ENCODE measurements around the gene DGKG. TPM values are rescaled to one million over a fixed set of nuclear protein-coding genes. Genes with fewer than 3 reads are reported as not detected.

The DGKG gene
- polyA plus RNA-seq, 1 of the 3 experiments (the other 2 are of a cell fraction) = 0.12 TPM

GRCh38 chr3:186287711-186288110 lies 74.3 kb downstream of the DGKG start:
- Histone ChIP-seq H3K27me3 (ENCODE audit: insufficient read depth) (no peaks in the 10 kb centered on the region), H4K20me1 (ENCODE audit: insufficient read depth) (no peaks in the 10 kb centered on the region), H3K4me3 (ENCODE audit: low read depth in 2 of 2, low read length in 1 of 2) (no peak overlapping the region), H3F3A (replicated peaks; ENCODE audit: insufficient read depth) (peaks cover 19% of the 10 kb centered on the region), H3K4me2 (peak overlapping the region; percentile 48), H3K9ac (peak overlapping the region; percentile 23; the same call in 1 of the 2 replicates), H3K27ac (ENCODE audit: low read depth in 2 of 2, low read length in 1 of 2) (peak overlapping the region in 1 of 2 experiments; percentile 56; a peak in 2 of 4 replicates), H2AFZ (ENCODE audit: low read depth) (no peak overlapping the region), H3K36me3 (replicated peaks in 1 of 2; ENCODE audit: control insufficient read depth in 1 of 2, insufficient read depth in 2 of 2, low read length in 1 of 2) (no peaks in the 10 kb centered on the region), H3K4me1 (ENCODE audit: control insufficient read depth in 1 of 2, insufficient read depth in 2 of 2, low read depth in 1 of 2, low read length in 1 of 2) (no peaks in the 10 kb centered on the region; a peak in 1 of 4 replicates), H3K79me2 (ENCODE audit: insufficient read depth) (no peaks in the 10 kb centered on the region), H3K9me2 (no peaks in the 10 kb centered on the region), H3K9me3 (no peaks in the 10 kb centered on the region)
- ChIA-PET CTCF (interaction anchor here (1.0 to 2.9 kb wide), 3 partner anchors 28 to 311 kb away, joined by 3 to 12 read pairs (median 4); no protein-coding TSS in a partner anchor), POLR2A (interaction anchor here (0.6 kb wide), 1 partner anchor 16 kb away, joined by 3 read pairs; no protein-coding TSS in a partner anchor)
- DNase-seq = no peak
- TF ChIP-seq FOSL2 (IDR thresholded peaks at IDR 0.05; ENCODE audit: borderline replicate concordance, low read depth) = peak; percentile 8; the same call in 1 of the 2 replicates
- TF ChIP-seq, protein P1, sequence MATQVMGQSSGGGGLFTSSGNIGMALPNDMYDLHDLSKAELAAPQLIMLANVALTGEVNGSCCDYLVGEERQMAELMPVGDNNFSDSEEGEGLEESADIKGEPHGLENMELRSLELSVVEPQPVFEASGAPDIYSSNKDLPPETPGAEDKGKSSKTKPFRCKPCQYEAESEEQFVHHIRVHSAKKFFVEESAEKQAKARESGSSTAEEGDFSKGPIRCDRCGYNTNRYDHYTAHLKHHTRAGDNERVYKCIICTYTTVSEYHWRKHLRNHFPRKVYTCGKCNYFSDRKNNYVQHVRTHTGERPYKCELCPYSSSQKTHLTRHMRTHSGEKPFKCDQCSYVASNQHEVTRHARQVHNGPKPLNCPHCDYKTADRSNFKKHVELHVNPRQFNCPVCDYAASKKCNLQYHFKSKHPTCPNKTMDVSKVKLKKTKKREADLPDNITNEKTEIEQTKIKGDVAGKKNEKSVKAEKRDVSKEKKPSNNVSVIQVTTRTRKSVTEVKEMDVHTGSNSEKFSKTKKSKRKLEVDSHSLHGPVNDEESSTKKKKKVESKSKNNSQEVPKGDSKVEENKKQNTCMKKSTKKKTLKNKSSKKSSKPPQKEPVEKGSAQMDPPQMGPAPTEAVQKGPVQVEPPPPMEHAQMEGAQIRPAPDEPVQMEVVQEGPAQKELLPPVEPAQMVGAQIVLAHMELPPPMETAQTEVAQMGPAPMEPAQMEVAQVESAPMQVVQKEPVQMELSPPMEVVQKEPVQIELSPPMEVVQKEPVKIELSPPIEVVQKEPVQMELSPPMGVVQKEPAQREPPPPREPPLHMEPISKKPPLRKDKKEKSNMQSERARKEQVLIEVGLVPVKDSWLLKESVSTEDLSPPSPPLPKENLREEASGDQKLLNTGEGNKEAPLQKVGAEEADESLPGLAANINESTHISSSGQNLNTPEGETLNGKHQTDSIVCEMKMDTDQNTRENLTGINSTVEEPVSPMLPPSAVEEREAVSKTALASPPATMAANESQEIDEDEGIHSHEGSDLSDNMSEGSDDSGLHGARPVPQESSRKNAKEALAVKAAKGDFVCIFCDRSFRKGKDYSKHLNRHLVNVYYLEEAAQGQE (IDR thresholded peaks at IDR 0.05; ENCODE audit: low read depth, low read length) = no peak
- TF ChIP-seq EP300 (IDR thresholded peaks at IDR 0.05; ENCODE audit: borderline replicate concordance in 1 of 2, low read depth in 1 of 2, low read length in 1 of 2) = no peak
- no peak for TF ChIP-seq RAD21 (IDR thresholded peaks at IDR 0.05; ENCODE audit: low read length)
- no peak for TF ChIP-seq TAF1 (IDR thresholded peaks at IDR 0.05; ENCODE audit: borderline replicate concordance, low read depth, low read length)
- TF ChIP-seq NRF1 (IDR thresholded peaks at IDR 0.05; ENCODE audit: low read depth, low read length) = no peak
- no peak for TF ChIP-seq RCOR1 (IDR thresholded peaks at IDR 0.05; ENCODE audit: low read length)
- TF ChIP-seq JUND (IDR thresholded peaks at IDR 0.05) = peak; percentile 37; the same call in 1 of the 2 replicates
- TF ChIP-seq ELF1 (IDR thresholded peaks at IDR 0.05) = no peak
- no peak for TF ChIP-seq GATA2 (CRISPR knock-in tag; IDR thresholded peaks at IDR 0.05)
- TF ChIP-seq MAX (IDR thresholded peaks at IDR 0.05; ENCODE audit: low read depth) = no peak
- TF ChIP-seq, protein P2, sequence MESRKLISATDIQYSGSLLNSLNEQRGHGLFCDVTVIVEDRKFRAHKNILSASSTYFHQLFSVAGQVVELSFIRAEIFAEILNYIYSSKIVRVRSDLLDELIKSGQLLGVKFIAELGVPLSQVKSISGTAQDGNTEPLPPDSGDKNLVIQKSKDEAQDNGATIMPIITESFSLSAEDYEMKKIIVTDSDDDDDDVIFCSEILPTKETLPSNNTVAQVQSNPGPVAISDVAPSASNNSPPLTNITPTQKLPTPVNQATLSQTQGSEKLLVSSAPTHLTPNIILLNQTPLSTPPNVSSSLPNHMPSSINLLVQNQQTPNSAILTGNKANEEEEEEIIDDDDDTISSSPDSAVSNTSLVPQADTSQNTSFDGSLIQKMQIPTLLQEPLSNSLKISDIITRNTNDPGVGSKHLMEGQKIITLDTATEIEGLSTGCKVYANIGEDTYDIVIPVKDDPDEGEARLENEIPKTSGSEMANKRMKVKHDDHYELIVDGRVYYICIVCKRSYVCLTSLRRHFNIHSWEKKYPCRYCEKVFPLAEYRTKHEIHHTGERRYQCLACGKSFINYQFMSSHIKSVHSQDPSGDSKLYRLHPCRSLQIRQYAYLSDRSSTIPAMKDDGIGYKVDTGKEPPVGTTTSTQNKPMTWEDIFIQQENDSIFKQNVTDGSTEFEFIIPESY (IDR thresholded peaks at IDR 0.05; ENCODE audit: borderline replicate concordance, low read depth) = no peak
- TF ChIP-seq, protein P3, sequence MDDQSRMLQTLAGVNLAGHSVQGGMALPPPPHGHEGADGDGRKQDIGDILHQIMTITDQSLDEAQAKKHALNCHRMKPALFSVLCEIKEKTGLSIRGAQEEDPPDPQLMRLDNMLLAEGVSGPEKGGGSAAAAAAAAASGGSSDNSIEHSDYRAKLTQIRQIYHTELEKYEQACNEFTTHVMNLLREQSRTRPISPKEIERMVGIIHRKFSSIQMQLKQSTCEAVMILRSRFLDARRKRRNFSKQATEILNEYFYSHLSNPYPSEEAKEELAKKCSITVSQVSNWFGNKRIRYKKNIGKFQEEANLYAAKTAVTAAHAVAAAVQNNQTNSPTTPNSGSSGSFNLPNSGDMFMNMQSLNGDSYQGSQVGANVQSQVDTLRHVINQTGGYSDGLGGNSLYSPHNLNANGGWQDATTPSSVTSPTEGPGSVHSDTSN (IDR thresholded peaks at IDR 0.05) = peak; percentile 55; the same call in 1 of the 2 replicates
- TF ChIP-seq, protein P4, sequence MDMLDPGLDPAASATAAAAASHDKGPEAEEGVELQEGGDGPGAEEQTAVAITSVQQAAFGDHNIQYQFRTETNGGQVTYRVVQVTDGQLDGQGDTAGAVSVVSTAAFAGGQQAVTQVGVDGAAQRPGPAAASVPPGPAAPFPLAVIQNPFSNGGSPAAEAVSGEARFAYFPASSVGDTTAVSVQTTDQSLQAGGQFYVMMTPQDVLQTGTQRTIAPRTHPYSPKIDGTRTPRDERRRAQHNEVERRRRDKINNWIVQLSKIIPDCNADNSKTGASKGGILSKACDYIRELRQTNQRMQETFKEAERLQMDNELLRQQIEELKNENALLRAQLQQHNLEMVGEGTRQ (IDR thresholded peaks at IDR 0.05; ENCODE audit: borderline replicate concordance, low read depth, low read length) = no peak
- peak; percentile 42; the same call in 1 of the 2 replicates for TF ChIP-seq TCF12 (IDR thresholded peaks at IDR 0.05)
- no peak for TF ChIP-seq MEF2A (IDR thresholded peaks at IDR 0.05; ENCODE audit: borderline replicate concordance, low read depth)
- TF ChIP-seq GABPA (IDR thresholded peaks at IDR 0.05; ENCODE audit: low read depth) = no peak
- no peak for TF ChIP-seq YY1 (IDR thresholded peaks at IDR 0.05; ENCODE audit: low read depth)
- no peak for TF ChIP-seq RFX5 (IDR thresholded peaks at IDR 0.05; ENCODE audit: low read length)
